ENCODE measurements around the gene PPFIBP1.

- no peak for TF ChIP-seq POLR2AphosphoS5 (IDR thresholded peaks at IDR 0.05; ENCODE audit: borderline replicate concordance, low read depth, low read length)
- TF ChIP-seq EZH2 (IDR thresholded peaks at IDR 0.05), result no peak
These were observed 26.0 kb downstream of the PPFIBP1 start for GRCh38 chr12:27549801-27550652.

All from SK-N-MC (cell line).